ENCODE results near the gene NEK7.

DNA sequence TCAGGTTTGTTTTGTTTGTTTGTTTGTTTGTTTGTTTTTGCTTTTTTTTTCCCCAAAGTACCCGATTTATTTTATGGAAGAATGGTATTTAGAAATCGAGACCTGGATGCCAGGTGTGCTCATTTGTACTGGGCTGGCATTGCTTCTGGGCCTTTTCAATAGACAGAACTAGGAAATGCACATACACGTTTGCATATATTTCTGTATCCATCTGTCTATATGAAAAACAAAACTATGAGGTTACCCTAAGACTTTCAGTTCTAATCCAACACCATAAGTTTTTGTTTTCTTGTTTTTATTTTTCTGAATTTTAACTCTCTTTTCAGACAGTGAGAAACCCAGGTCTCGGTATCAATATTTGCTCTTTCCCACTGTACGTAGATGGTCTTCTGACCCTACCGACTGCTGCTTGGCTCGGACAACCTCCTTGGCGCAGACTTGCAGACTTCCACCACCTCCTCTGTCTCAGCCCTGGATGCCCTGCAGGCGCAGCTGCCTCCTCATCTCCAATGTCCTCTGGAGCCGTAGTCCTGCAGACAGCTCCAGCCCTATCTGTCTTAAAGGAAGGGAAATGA lies 171.7 kb downstream of the NEK7 start:
- TF ChIP-seq POLR2AphosphoS5 (IDR thresholded peaks at IDR 0.05), result no peak
- TF ChIP-seq, protein P1, sequence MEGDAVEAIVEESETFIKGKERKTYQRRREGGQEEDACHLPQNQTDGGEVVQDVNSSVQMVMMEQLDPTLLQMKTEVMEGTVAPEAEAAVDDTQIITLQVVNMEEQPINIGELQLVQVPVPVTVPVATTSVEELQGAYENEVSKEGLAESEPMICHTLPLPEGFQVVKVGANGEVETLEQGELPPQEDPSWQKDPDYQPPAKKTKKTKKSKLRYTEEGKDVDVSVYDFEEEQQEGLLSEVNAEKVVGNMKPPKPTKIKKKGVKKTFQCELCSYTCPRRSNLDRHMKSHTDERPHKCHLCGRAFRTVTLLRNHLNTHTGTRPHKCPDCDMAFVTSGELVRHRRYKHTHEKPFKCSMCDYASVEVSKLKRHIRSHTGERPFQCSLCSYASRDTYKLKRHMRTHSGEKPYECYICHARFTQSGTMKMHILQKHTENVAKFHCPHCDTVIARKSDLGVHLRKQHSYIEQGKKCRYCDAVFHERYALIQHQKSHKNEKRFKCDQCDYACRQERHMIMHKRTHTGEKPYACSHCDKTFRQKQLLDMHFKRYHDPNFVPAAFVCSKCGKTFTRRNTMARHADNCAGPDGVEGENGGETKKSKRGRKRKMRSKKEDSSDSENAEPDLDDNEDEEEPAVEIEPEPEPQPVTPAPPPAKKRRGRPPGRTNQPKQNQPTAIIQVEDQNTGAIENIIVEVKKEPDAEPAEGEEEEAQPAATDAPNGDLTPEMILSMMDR (IDR thresholded peaks at IDR 0.05), result no peak
- no peak for TF ChIP-seq POLR2A (IDR thresholded peaks at IDR 0.05)
- TF ChIP-seq EP300 (IDR thresholded peaks at IDR 0.05), result no peak

Data from suprapubic skin (tissue), 4 donors.